ENCODE measurements around the gene SLC48A1. TPM values are rescaled to one million over a fixed set of nuclear protein-coding genes. Genes with fewer than 3 reads are reported as not detected.

Gene SLC48A1
- polyA plus RNA-seq, 3 donors, result 9.4 to 19.6 (median 15.8) TPM

- no peaks in the 10 kb centered on the region for H3K36me3 ChIP-seq (replicated peaks in 1 of 2; ENCODE audit: control insufficient read depth in 1 of 2, insufficient read depth in 2 of 2, low read length in 2 of 2)
- H2AFZ ChIP-seq (ENCODE audit: insufficient read depth, low read depth, low read length, poor library complexity, severe bottlenecking), result no peak overlapping the region
- no peaks in the 10 kb centered on the region for H4K20me1 ChIP-seq (ENCODE audit: insufficient read depth, low read length)
- Mint-ChIP-seq H3K27me3 (ENCODE audit: low read depth in 3 of 3) (peaks cover 2 to 11% (median 11%) of the 10 kb centered on the region in 3 donors), H3K4me1 (peaks cover 31% of the 10 kb centered on the region), H3K27ac (no peak overlapping the region), H3K4me3 (no peak overlapping the region), H3K9me3 (no peaks in the 10 kb centered on the region), H3K36me3 (no peaks in the 10 kb centered on the region)
- no peak overlapping the region for H3K27ac ChIP-seq (ENCODE audit: low read depth in 1 of 2, low read length in 2 of 2)
- H3K9me3 ChIP-seq (replicated peaks in 1 of 2; ENCODE audit: control insufficient read depth in 1 of 2, insufficient read depth in 1 of 2, low read length in 2 of 2), result no peaks in the 10 kb centered on the region
- H3K4me1 ChIP-seq (ENCODE audit: control insufficient read depth in 1 of 2, insufficient read depth in 2 of 2, low read length in 2 of 2), result peaks cover 8 to 29% of the 10 kb centered on the region in 2 donors
- intact Hi-C loops (cut with micrococcal nuclease), result no loop called here
- no peak for DNase-seq
- TF ChIP-seq CTCF (IDR thresholded peaks at IDR 0.05), result no peak
- 96% methylated on average over 6 of the region's 7 CpGs for WGBS (ENCODE audit: insufficient coverage)
- no peak overlapping the region for H3K4me3 ChIP-seq (replicated peaks in 1 of 3; ENCODE audit: low read depth in 2 of 3, low read length in 3 of 3)
- no peaks in the 10 kb centered on the region for H3K79me2 ChIP-seq (ENCODE audit: insufficient read depth, low read length)
- H3K9ac ChIP-seq (ENCODE audit: insufficient read depth, low read length, poor library complexity, severe bottlenecking), result no peak overlapping the region
- no peak overlapping the region for H3K4me2 ChIP-seq (replicated peaks; ENCODE audit: extremely low read depth, low read length, poor library complexity, severe bottlenecking)
- no peaks in the 10 kb centered on the region for H3K27me3 ChIP-seq (ENCODE audit: control insufficient read depth in 2 of 2, insufficient read depth in 2 of 2, low read length in 2 of 2)
Measured at GRCh38 chr12:47752552-47752951, 20.5 kb upstream of the SLC48A1 start.

- no peak overlapping the region for H3K4me3 ChIP-seq (replicated peaks in 1 of 3; ENCODE audit: low read depth in 2 of 3, low read length in 3 of 3)
- H3K4me1 ChIP-seq (ENCODE audit: control insufficient read depth in 1 of 2, insufficient read depth in 2 of 2, low read length in 2 of 2), result peaks cover 15 to 36% of the 10 kb centered on the region in 2 donors
- H3K9me3 Mint-ChIP-seq, result no peaks in the 10 kb centered on the region
- peak overlapping the region in 2 of 7 donors; percentile 18 to 76 for H3K27ac Mint-ChIP-seq
- no peak overlapping the region for H3K9ac ChIP-seq (ENCODE audit: insufficient read depth, low read length, poor library complexity, severe bottlenecking)
- H3K79me2 ChIP-seq (ENCODE audit: insufficient read depth, low read length), result no peaks in the 10 kb centered on the region
- TF ChIP-seq CTCF (IDR thresholded peaks at IDR 0.05), result no peak
- H3K27ac ChIP-seq (ENCODE audit: low read depth in 1 of 2, low read length in 2 of 2), result no peak overlapping the region
- H3K27me3 Mint-ChIP-seq (ENCODE audit: low read depth in 3 of 3), result peaks cover 5 to 15% (median 14%) of the 10 kb centered on the region in 3 donors
- no peaks in the 10 kb centered on the region for H3K36me3 Mint-ChIP-seq
- WGBS (ENCODE audit: insufficient coverage), result 68% methylated on average over 5 of the region's 11 CpGs
- intact Hi-C loops (cut with micrococcal nuclease), result no loop called here
- no peaks in the 10 kb centered on the region for H3K9me3 ChIP-seq (replicated peaks in 1 of 2; ENCODE audit: control insufficient read depth in 1 of 2, insufficient read depth in 1 of 2, low read length in 2 of 2)
- H3K4me1 Mint-ChIP-seq, result peaks cover 38% of the 10 kb centered on the region
- H3K4me2 ChIP-seq (replicated peaks; ENCODE audit: extremely low read depth, low read length, poor library complexity, severe bottlenecking), result no peak overlapping the region
- DNase-seq, result no peak
- no peak overlapping the region for H3K4me3 Mint-ChIP-seq
- H3K36me3 ChIP-seq (replicated peaks in 1 of 2; ENCODE audit: control insufficient read depth in 1 of 2, insufficient read depth in 2 of 2, low read length in 2 of 2), result no peaks in the 10 kb centered on the region
- no peaks in the 10 kb centered on the region for H4K20me1 ChIP-seq (ENCODE audit: insufficient read depth, low read length)
- no peak overlapping the region for H2AFZ ChIP-seq (ENCODE audit: insufficient read depth, low read depth, low read length, poor library complexity, severe bottlenecking)
- no peaks in the 10 kb centered on the region for H3K27me3 ChIP-seq (ENCODE audit: control insufficient read depth in 2 of 2, insufficient read depth in 2 of 2, low read length in 2 of 2)
Measured at GRCh38 chr12:47753021-47754001, 19.7 kb upstream of the SLC48A1 start.

Measured in CD14-positive monocyte (primary cell).